ENCODE results near the gene MRGPRF.

GRCh38 chr11:69059985-69060384 lies 46.9 kb upstream of the MRGPRF start:
- TF ChIP-seq CTCF (IDR thresholded peaks at IDR 0.05) (no peak), EZH2 (IDR thresholded peaks at IDR 0.05; ENCODE audit: borderline replicate concordance, insufficient read depth, low read depth, low read length, poor library complexity, severe bottlenecking) (no peak)

Measured in B cell (primary cell).